ENCODE results near the gene MINDY4.

The MINDY4 gene

GRCh38 chr7:30894866-30895605 is 123.8 kb downstream of the MINDY4 start:
- Histone ChIP-seq H3K9me3 (ENCODE audit: control insufficient read depth, insufficient read depth, low read depth, low read length) (no peaks in the 10 kb centered on the region), H3K27ac (ENCODE audit: extremely low read depth, low read depth, low read length) (no peak overlapping the region), H3K36me3 (ENCODE audit: control insufficient read depth in 2 of 2, insufficient read depth in 1 of 2, low read length in 2 of 2) (no peaks in the 10 kb centered on the region), H3K4me1 (ENCODE audit: control insufficient read depth, insufficient read depth, low read length) (peaks cover 6% of the 10 kb centered on the region), H3K4me3 (ENCODE audit: low read depth, low read length) (no peak overlapping the region)
- TF ChIP-seq ZSCAN4 (tag by site-specific recombination; IDR thresholded peaks at IDR 0.05) (no peak), YY1 (tag by site-specific recombination; IDR thresholded peaks at IDR 0.05) (no peak), ZNF664 (tag by site-specific recombination; IDR thresholded peaks at IDR 0.05) (no peak), ZNF416 (tag by site-specific recombination; IDR thresholded peaks at IDR 0.05) (no peak), ZNF362 (tag by site-specific recombination; IDR thresholded peaks at IDR 0.05) (no peak), AEBP2 (tag by site-specific recombination; IDR thresholded peaks at IDR 0.05; ENCODE audit: borderline replicate concordance) (no peak), ZNF658 (tag by site-specific recombination; IDR thresholded peaks at IDR 0.05) (no peak)
- POLR2A ChIA-PET = no interaction called here
- CTCF ChIA-PET = interaction anchor here (1.4 kb wide), 1 partner anchor 89 kb away, joined by 4 read pairs; no protein-coding TSS in a partner anchor

GRCh38 chr7:30896036-30896435 is 124.8 kb downstream of the MINDY4 start:
- Histone ChIP-seq H3K36me3 (ENCODE audit: control insufficient read depth in 2 of 2, insufficient read depth in 1 of 2, low read length in 2 of 2) (no peaks in the 10 kb centered on the region), H3K4me1 (ENCODE audit: control insufficient read depth, insufficient read depth, low read length) (peaks cover 6% of the 10 kb centered on the region), H3K27ac (ENCODE audit: extremely low read depth, low read depth, low read length) (no peak overlapping the region), H3K4me3 (ENCODE audit: low read depth, low read length) (no peak overlapping the region), H3K9me3 (ENCODE audit: control insufficient read depth, insufficient read depth, low read depth, low read length) (no peaks in the 10 kb centered on the region)
- ChIA-PET POLR2A (no interaction called here), CTCF (interaction anchor here (0.7 to 1.4 kb wide), 2 partner anchors 88 to 155 kb away, joined by 3 to 4 read pairs; no protein-coding TSS in a partner anchor)
- TF ChIP-seq ZIC2 (tag by site-specific recombination; IDR thresholded peaks at IDR 0.05) (no peak), ZNF664 (tag by site-specific recombination; IDR thresholded peaks at IDR 0.05) (no peak), ZNF704 (tag by site-specific recombination; IDR thresholded peaks at IDR 0.05) (no peak), KLF7 (tag by site-specific recombination; IDR thresholded peaks at IDR 0.05; ENCODE audit: borderline replicate concordance) (no peak), EGR2 (tag by site-specific recombination; IDR thresholded peaks at IDR 0.05; ENCODE audit: low read depth) (peak; percentile 49; the same call in 1 of the 2 replicates), ZNF560 (tag by site-specific recombination; IDR thresholded peaks at IDR 0.05; ENCODE audit: borderline replicate concordance) (no peak), GLI2 (tag by site-specific recombination; IDR thresholded peaks at IDR 0.05; ENCODE audit: borderline replicate concordance, low read depth) (no peak), ZFHX2 (tag by site-specific recombination; conservative IDR thresholded peaks at IDR 0.05) (peak; percentile 41; the same call in 1 of the 2 replicates)
